Measurements from ENCODE around the gene EPHA6.
A peak's percentile ranks its signal among the peaks of the same experiment; 100 is the strongest.

The EPHA6 gene

GRCh38 chr3:97713634-97714033, 899.2 kb downstream of the EPHA6 start:
- Histone ChIP-seq H3K9ac (ENCODE audit: low read length in 2 of 2) (no peak overlapping the region), H3K36me3 (ENCODE audit: control insufficient read depth in 2 of 2, insufficient read depth in 2 of 2, low read length in 2 of 2) (no peaks in the 10 kb centered on the region), H3K27ac (ENCODE audit: low read length) (no peak overlapping the region), H3K4me3 (ENCODE audit: low read length in 2 of 2) (no peak overlapping the region), H3K4me1 (ENCODE audit: control insufficient read depth, insufficient read depth, low read length) (no peaks in the 10 kb centered on the region), H3K27me3 (ENCODE audit: control insufficient read depth in 1 of 2, insufficient read depth in 2 of 2, low read length in 2 of 2) (no peaks in the 10 kb centered on the region), H3K9me3 (ENCODE audit: control insufficient read depth in 2 of 2, low read length in 2 of 2) (no peaks in the 10 kb centered on the region)

GRCh38 chr3:97719156-97719821, 904.9 kb downstream of the EPHA6 start:
- Histone ChIP-seq H3K4me3 (ENCODE audit: low read length in 2 of 2) (peak overlapping the region in 1 of 2 donors; percentile 44), H3K27ac (ENCODE audit: low read length) (no peak overlapping the region)

GRCh38 chr3:97720417-97720816, 906.0 kb downstream of the EPHA6 start:
- no peak overlapping the region for H3K4me3 ChIP-seq (ENCODE audit: low read length in 2 of 2)
- H3K27ac ChIP-seq (ENCODE audit: low read length) = no peak overlapping the region
- peak overlapping the region in 1 of 2 donors; percentile 5 for H3K9ac ChIP-seq (ENCODE audit: low read length in 2 of 2)
- H3K4me1 ChIP-seq (ENCODE audit: control insufficient read depth, insufficient read depth, low read length) = no peaks in the 10 kb centered on the region
- H3K27me3 ChIP-seq (ENCODE audit: control insufficient read depth in 1 of 2, insufficient read depth in 2 of 2, low read length in 2 of 2) = no peaks in the 10 kb centered on the region
- no peaks in the 10 kb centered on the region for H3K9me3 ChIP-seq (ENCODE audit: control insufficient read depth in 2 of 2, low read length in 2 of 2)
- H3K36me3 ChIP-seq (ENCODE audit: control insufficient read depth in 2 of 2, insufficient read depth in 2 of 2, low read length in 2 of 2) = no peaks in the 10 kb centered on the region

More at GRCh38 chr3:97719156-97719821, 904.9 kb downstream of the EPHA6 start:
- Histone ChIP-seq H3K9ac (ENCODE audit: low read length in 2 of 2) (no peak overlapping the region), H3K36me3 (ENCODE audit: control insufficient read depth in 2 of 2, insufficient read depth in 2 of 2, low read length in 2 of 2) (no peaks in the 10 kb centered on the region), H3K27me3 (ENCODE audit: control insufficient read depth in 1 of 2, insufficient read depth in 2 of 2, low read length in 2 of 2) (no peaks in the 10 kb centered on the region), H3K9me3 (ENCODE audit: control insufficient read depth in 2 of 2, low read length in 2 of 2) (no peaks in the 10 kb centered on the region), H3K4me1 (ENCODE audit: control insufficient read depth, insufficient read depth, low read length) (no peaks in the 10 kb centered on the region)

- Histone ChIP-seq H3K9ac (ENCODE audit: low read length in 2 of 2) (no peak overlapping the region), H3K36me3 (ENCODE audit: control insufficient read depth in 2 of 2, insufficient read depth in 2 of 2, low read length in 2 of 2) (no peaks in the 10 kb centered on the region), H3K27me3 (ENCODE audit: control insufficient read depth in 1 of 2, insufficient read depth in 2 of 2, low read length in 2 of 2) (no peaks in the 10 kb centered on the region), H3K27ac (ENCODE audit: low read length) (no peak overlapping the region), H3K4me1 (ENCODE audit: control insufficient read depth, insufficient read depth, low read length) (no peaks in the 10 kb centered on the region), H3K9me3 (ENCODE audit: control insufficient read depth in 2 of 2, low read length in 2 of 2) (no peaks in the 10 kb centered on the region), H3K4me3 (ENCODE audit: low read length in 2 of 2) (no peak overlapping the region)
These were observed 907.1 kb downstream of the EPHA6 start for GRCh38 chr3:97721446-97721845.

- Histone ChIP-seq H3K27me3 (ENCODE audit: control insufficient read depth in 1 of 2, insufficient read depth in 2 of 2, low read length in 2 of 2) (no peaks in the 10 kb centered on the region), H3K4me1 (ENCODE audit: control insufficient read depth, insufficient read depth, low read length) (no peaks in the 10 kb centered on the region), H3K36me3 (ENCODE audit: control insufficient read depth in 2 of 2, insufficient read depth in 2 of 2, low read length in 2 of 2) (no peaks in the 10 kb centered on the region), H3K9ac (ENCODE audit: low read length in 2 of 2) (no peak overlapping the region), H3K4me3 (ENCODE audit: low read length in 2 of 2) (no peak overlapping the region), H3K9me3 (ENCODE audit: control insufficient read depth in 2 of 2, low read length in 2 of 2) (no peaks in the 10 kb centered on the region), H3K27ac (ENCODE audit: low read length) (no peak overlapping the region)
These were observed 922.5 kb downstream of the EPHA6 start for GRCh38 chr3:97736928-97737327.

- Histone ChIP-seq H3K9ac (ENCODE audit: low read length in 2 of 2) (no peak overlapping the region), H3K27ac (ENCODE audit: low read length) (no peak overlapping the region), H3K36me3 (ENCODE audit: control insufficient read depth in 2 of 2, insufficient read depth in 2 of 2, low read length in 2 of 2) (no peaks in the 10 kb centered on the region), H3K27me3 (ENCODE audit: control insufficient read depth in 1 of 2, insufficient read depth in 2 of 2, low read length in 2 of 2) (no peaks in the 10 kb centered on the region), H3K9me3 (ENCODE audit: control insufficient read depth in 2 of 2, low read length in 2 of 2) (no peaks in the 10 kb centered on the region), H3K4me3 (ENCODE audit: low read length in 2 of 2) (no peak overlapping the region), H3K4me1 (ENCODE audit: control insufficient read depth, insufficient read depth, low read length) (no peaks in the 10 kb centered on the region)
These were observed 924.4 kb downstream of the EPHA6 start for GRCh38 chr3:97738761-97739160.

- H3K4me1 ChIP-seq (ENCODE audit: control insufficient read depth, insufficient read depth, low read length) = no peaks in the 10 kb centered on the region
- H3K27ac ChIP-seq (ENCODE audit: low read length) = no peak overlapping the region
- no peaks in the 10 kb centered on the region for H3K27me3 ChIP-seq (ENCODE audit: control insufficient read depth in 1 of 2, insufficient read depth in 2 of 2, low read length in 2 of 2)
- H3K4me3 ChIP-seq (ENCODE audit: low read length in 2 of 2) = no peak overlapping the region
- H3K36me3 ChIP-seq (ENCODE audit: control insufficient read depth in 2 of 2, insufficient read depth in 2 of 2, low read length in 2 of 2) = no peaks in the 10 kb centered on the region
- H3K9ac ChIP-seq (ENCODE audit: low read length in 2 of 2) = no peak overlapping the region
- H3K9me3 ChIP-seq (ENCODE audit: control insufficient read depth in 2 of 2, low read length in 2 of 2) = no peaks in the 10 kb centered on the region
These were observed 927.6 kb downstream of the EPHA6 start for GRCh38 chr3:97742036-97742435.

GRCh38 chr3:97744289-97744688, 929.9 kb downstream of the EPHA6 start:
- Histone ChIP-seq H3K27ac (ENCODE audit: low read length) (no peak overlapping the region), H3K27me3 (ENCODE audit: control insufficient read depth in 1 of 2, insufficient read depth in 2 of 2, low read length in 2 of 2) (no peaks in the 10 kb centered on the region), H3K9me3 (ENCODE audit: control insufficient read depth in 2 of 2, low read length in 2 of 2) (no peaks in the 10 kb centered on the region), H3K4me3 (ENCODE audit: low read length in 2 of 2) (no peak overlapping the region), H3K36me3 (ENCODE audit: control insufficient read depth in 2 of 2, insufficient read depth in 2 of 2, low read length in 2 of 2) (no peaks in the 10 kb centered on the region), H3K4me1 (ENCODE audit: control insufficient read depth, insufficient read depth, low read length) (no peaks in the 10 kb centered on the region), H3K9ac (ENCODE audit: low read length in 2 of 2) (no peak overlapping the region)

GRCh38 chr3:97763586-97764406, 949.4 kb downstream of the EPHA6 start:
- no peaks in the 10 kb centered on the region for H3K36me3 ChIP-seq (ENCODE audit: control insufficient read depth in 2 of 2, insufficient read depth in 2 of 2, low read length in 2 of 2)
- peak overlapping the region; percentile 88 to 95 for H3K4me3 ChIP-seq (ENCODE audit: low read length in 2 of 2)
- H3K4me1 ChIP-seq (ENCODE audit: control insufficient read depth, insufficient read depth, low read length) = peaks cover 3% of the 10 kb centered on the region
- no peaks in the 10 kb centered on the region for H3K27me3 ChIP-seq (ENCODE audit: control insufficient read depth in 1 of 2, insufficient read depth in 2 of 2, low read length in 2 of 2)
- no peaks in the 10 kb centered on the region for H3K9me3 ChIP-seq (ENCODE audit: control insufficient read depth in 2 of 2, low read length in 2 of 2)
- H3K27ac ChIP-seq (ENCODE audit: low read length) = peak overlapping the region; percentile 25
- H3K9ac ChIP-seq (ENCODE audit: low read length in 2 of 2) = peak overlapping the region; percentile 74 to 80

GRCh38 chr3:97764407-97765238, 950.2 kb downstream of the EPHA6 start, which contains the start of gene ARL6:
TSS of gene ARL6 (plus strand) at chr3:97764758. CDS start at chr3:97768108, 3,350 bp downstream.
- peak within 1 kb of the TSS; percentile 74 to 80 for H3K9ac ChIP-seq (ENCODE audit: low read length in 2 of 2)
- H3K4me3 ChIP-seq (ENCODE audit: low read length in 2 of 2) = peak within 1 kb of the TSS; percentile 88 to 95
- no peaks in the 10 kb centered on the region for H3K27me3 ChIP-seq (ENCODE audit: control insufficient read depth in 1 of 2, insufficient read depth in 2 of 2, low read length in 2 of 2)
- H3K9me3 ChIP-seq (ENCODE audit: control insufficient read depth in 2 of 2, low read length in 2 of 2) = no peaks in the 10 kb centered on the region
- H3K4me1 ChIP-seq (ENCODE audit: control insufficient read depth, insufficient read depth, low read length) = peaks cover 3% of the 10 kb centered on the region
- H3K27ac ChIP-seq (ENCODE audit: low read length) = peak within 1 kb of the TSS; percentile 25
- peaks cover 0 to 2% of the 10 kb centered on the region in 2 donors for H3K36me3 ChIP-seq (ENCODE audit: control insufficient read depth in 2 of 2, insufficient read depth in 2 of 2, low read length in 2 of 2)

All from stomach smooth muscle (tissue), 2 donors.